Measurements from ENCODE around the gene ZNF592. TPM values are rescaled to one million over a fixed set of nuclear protein-coding genes. Genes with fewer than 3 reads are reported as not detected.

The ZNF592 gene
- total and polyA plus RNA-seq, 4 donors, result 10.2 to 29.5 (median 21.8) TPM

GRCh38 chr15:84813931-84814330 is 65.5 kb downstream of the ZNF592 start:
- whole genome bisulfite sequencing (ENCODE audit: insufficient coverage), result 100% methylated on average over 1 of the region's 1 CpG

GRCh38 chr15:84814916-84815315 is 66.5 kb downstream of the ZNF592 start:
- H3K27me3 ChIP-seq (ENCODE audit: control insufficient read depth, insufficient read depth, low read length), result no peaks in the 10 kb centered on the region
- no peak overlapping the region for H3K4me3 ChIP-seq (ENCODE audit: low read depth, low read length)
- peaks cover 4% of the 10 kb centered on the region for H3K36me3 ChIP-seq (ENCODE audit: control insufficient read depth, insufficient read depth, low read length)
- H3K27ac ChIP-seq (ENCODE audit: low read depth, low read length), result no peak overlapping the region
- no peak for DNase-seq (ENCODE audit: low read depth in 4 of 6, low spot score in 6 of 6)
- peaks cover 29% of the 10 kb centered on the region for H3K4me1 ChIP-seq (ENCODE audit: control insufficient read depth, insufficient read depth, low read length)
- WGBS (ENCODE audit: insufficient coverage), result 88% methylated on average over 10 of the region's 10 CpGs
- no peaks in the 10 kb centered on the region for H3K9me3 ChIP-seq (ENCODE audit: control insufficient read depth, insufficient read depth, low read length)

More at GRCh38 chr15:84813931-84814330, 65.5 kb downstream of the ZNF592 start:
- H3K36me3 ChIP-seq (ENCODE audit: control insufficient read depth, insufficient read depth, low read length), result peaks cover 4% of the 10 kb centered on the region
- H3K27ac ChIP-seq (ENCODE audit: low read depth, low read length), result no peak overlapping the region
- no peak overlapping the region for H3K4me3 ChIP-seq (ENCODE audit: low read depth, low read length)
- H3K27me3 ChIP-seq (ENCODE audit: control insufficient read depth, insufficient read depth, low read length), result no peaks in the 10 kb centered on the region
- H3K4me1 ChIP-seq (ENCODE audit: control insufficient read depth, insufficient read depth, low read length), result peaks cover 19% of the 10 kb centered on the region
- H3K9me3 ChIP-seq (ENCODE audit: control insufficient read depth, insufficient read depth, low read length), result no peaks in the 10 kb centered on the region
- DNase-seq (ENCODE audit: low read depth in 4 of 6, low spot score in 6 of 6), result no peak

- Histone ChIP-seq H3K4me3 (ENCODE audit: low read depth, low read length) (peak within 1 kb of the TSS; percentile 6), H3K27ac (ENCODE audit: low read depth, low read length) (peak within 1 kb of the TSS; percentile 86), H3K27me3 (ENCODE audit: control insufficient read depth, insufficient read depth, low read length) (no peaks in the 10 kb centered on the region), H3K4me1 (ENCODE audit: control insufficient read depth, insufficient read depth, low read length) (peaks cover 47% of the 10 kb centered on the region), H3K36me3 (ENCODE audit: control insufficient read depth, insufficient read depth, low read length) (peaks cover 2% of the 10 kb centered on the region), H3K9me3 (ENCODE audit: control insufficient read depth, insufficient read depth, low read length) (no peaks in the 10 kb centered on the region)
- WGBS (ENCODE audit: insufficient coverage), result 17% methylated on average over 61 of the region's 63 CpGs
- peak in 2 of 6 donors; percentile 14 to 49 for DNase-seq (ENCODE audit: low read depth in 4 of 6, low spot score in 6 of 6)
These were observed 68.5 kb downstream of the ZNF592 start, which contains the start of gene ALPK3 for GRCh38 chr15:84816694-84817465. Gene ALPK3 (plus strand): TSS chr15:84817356. CDS start chr15:84817453, 97 bp downstream.

- Histone ChIP-seq H3K4me1 (ENCODE audit: control insufficient read depth, insufficient read depth, low read length) (peaks cover 52% of the 10 kb centered on the region), H3K4me3 (ENCODE audit: low read depth, low read length) (peak overlapping the region; percentile 6), H3K36me3 (ENCODE audit: control insufficient read depth, insufficient read depth, low read length) (peaks cover 2% of the 10 kb centered on the region), H3K27me3 (ENCODE audit: control insufficient read depth, insufficient read depth, low read length) (no peaks in the 10 kb centered on the region), H3K27ac (ENCODE audit: low read depth, low read length) (peak overlapping the region; percentile 86), H3K9me3 (ENCODE audit: control insufficient read depth, insufficient read depth, low read length) (no peaks in the 10 kb centered on the region)
- WGBS (ENCODE audit: insufficient coverage), result 17% methylated on average over 23 of the region's 27 CpGs
- DNase-seq (ENCODE audit: low read depth in 4 of 6, low spot score in 6 of 6), result peak in 2 of 6 donors; percentile 20 to 41
These were observed 69.2 kb downstream of the ZNF592 start for GRCh38 chr15:84817466-84818081.

GRCh38 chr15:84818261-84819131 is 70.1 kb downstream of the ZNF592 start:
- peak in 5 of 6 donors; percentile 21 to 76 (median 48) for DNase-seq (ENCODE audit: low read depth in 4 of 6, low spot score in 6 of 6)
- WGBS (ENCODE audit: insufficient coverage), result 28% methylated on average over 8 of the region's 9 CpGs
- Histone ChIP-seq H3K36me3 (ENCODE audit: control insufficient read depth, insufficient read depth, low read length) (peaks cover 2% of the 10 kb centered on the region), H3K9me3 (ENCODE audit: control insufficient read depth, insufficient read depth, low read length) (no peaks in the 10 kb centered on the region), H3K4me1 (ENCODE audit: control insufficient read depth, insufficient read depth, low read length) (peaks cover 61% of the 10 kb centered on the region), H3K27ac (ENCODE audit: low read depth, low read length) (peak overlapping the region; percentile 86), H3K4me3 (ENCODE audit: low read depth, low read length) (no peak overlapping the region), H3K27me3 (ENCODE audit: control insufficient read depth, insufficient read depth, low read length) (no peaks in the 10 kb centered on the region)

GRCh38 chr15:84819291-84819768 is 70.9 kb downstream of the ZNF592 start:
- Histone ChIP-seq H3K36me3 (ENCODE audit: control insufficient read depth, insufficient read depth, low read length) (peaks cover 2% of the 10 kb centered on the region), H3K4me3 (ENCODE audit: low read depth, low read length) (no peak overlapping the region), H3K27ac (ENCODE audit: low read depth, low read length) (peak overlapping the region; percentile 86), H3K27me3 (ENCODE audit: control insufficient read depth, insufficient read depth, low read length) (no peaks in the 10 kb centered on the region), H3K9me3 (ENCODE audit: control insufficient read depth, insufficient read depth, low read length) (no peaks in the 10 kb centered on the region), H3K4me1 (ENCODE audit: control insufficient read depth, insufficient read depth, low read length) (peaks cover 66% of the 10 kb centered on the region)
- peak in 1 of 6 donors; percentile 28 for DNase-seq (ENCODE audit: low read depth in 4 of 6, low spot score in 6 of 6)
- 39% methylated on average over 3 of the region's 3 CpGs for WGBS (ENCODE audit: insufficient coverage)

- Histone ChIP-seq H3K4me1 (ENCODE audit: control insufficient read depth, insufficient read depth, low read length) (peaks cover 66% of the 10 kb centered on the region), H3K27me3 (ENCODE audit: control insufficient read depth, insufficient read depth, low read length) (no peaks in the 10 kb centered on the region), H3K36me3 (ENCODE audit: control insufficient read depth, insufficient read depth, low read length) (peaks cover 2% of the 10 kb centered on the region), H3K4me3 (ENCODE audit: low read depth, low read length) (no peak overlapping the region), H3K9me3 (ENCODE audit: control insufficient read depth, insufficient read depth, low read length) (no peaks in the 10 kb centered on the region), H3K27ac (ENCODE audit: low read depth, low read length) (peak overlapping the region; percentile 86)
- WGBS (ENCODE audit: insufficient coverage), result 80% methylated on average over 1 of the region's 2 CpGs
- no peak for DNase-seq (ENCODE audit: low read depth in 4 of 6, low spot score in 6 of 6)
These were observed 71.4 kb downstream of the ZNF592 start for GRCh38 chr15:84819791-84820190.

GRCh38 chr15:84821501-84822021 is 73.2 kb downstream of the ZNF592 start:
- Histone ChIP-seq H3K4me3 (ENCODE audit: low read depth, low read length) (no peak overlapping the region), H3K4me1 (ENCODE audit: control insufficient read depth, insufficient read depth, low read length) (peaks cover 65% of the 10 kb centered on the region), H3K36me3 (ENCODE audit: control insufficient read depth, insufficient read depth, low read length) (peaks cover 2% of the 10 kb centered on the region), H3K27ac (ENCODE audit: low read depth, low read length) (no peak overlapping the region), H3K9me3 (ENCODE audit: control insufficient read depth, insufficient read depth, low read length) (no peaks in the 10 kb centered on the region), H3K27me3 (ENCODE audit: control insufficient read depth, insufficient read depth, low read length) (no peaks in the 10 kb centered on the region)
- WGBS (ENCODE audit: insufficient coverage), result 77% methylated on average over 7 of the region's 8 CpGs
- no peak for DNase-seq (ENCODE audit: low read depth in 4 of 6, low spot score in 6 of 6)

Measured in spinal cord (tissue), 10 donors.